GM20000 (cell line): ENCODE results near the gene COL13A1.

ENCODE experiments used
- DNase-seq: peaks from one replicate; pipeline ENCODE4 v3.0.0; 2012; ENCODE audit warnings: low spot score
- TF ChIP-seq, protein P1 (sequence below): IDR thresholded peaks from 2 replicates; pipeline ENCODE4 v1.5.1; 2012; ENCODE audit warnings: mild to moderate bottlenecking, control low read depth; ENCODE audit errors: extremely low read depth, missing control alignments

COL13A1 gene

GRCh38 chr10:69973678-69974077, 172.0 kb downstream of the COL13A1 start:
- TF ChIP-seq, protein P1, sequence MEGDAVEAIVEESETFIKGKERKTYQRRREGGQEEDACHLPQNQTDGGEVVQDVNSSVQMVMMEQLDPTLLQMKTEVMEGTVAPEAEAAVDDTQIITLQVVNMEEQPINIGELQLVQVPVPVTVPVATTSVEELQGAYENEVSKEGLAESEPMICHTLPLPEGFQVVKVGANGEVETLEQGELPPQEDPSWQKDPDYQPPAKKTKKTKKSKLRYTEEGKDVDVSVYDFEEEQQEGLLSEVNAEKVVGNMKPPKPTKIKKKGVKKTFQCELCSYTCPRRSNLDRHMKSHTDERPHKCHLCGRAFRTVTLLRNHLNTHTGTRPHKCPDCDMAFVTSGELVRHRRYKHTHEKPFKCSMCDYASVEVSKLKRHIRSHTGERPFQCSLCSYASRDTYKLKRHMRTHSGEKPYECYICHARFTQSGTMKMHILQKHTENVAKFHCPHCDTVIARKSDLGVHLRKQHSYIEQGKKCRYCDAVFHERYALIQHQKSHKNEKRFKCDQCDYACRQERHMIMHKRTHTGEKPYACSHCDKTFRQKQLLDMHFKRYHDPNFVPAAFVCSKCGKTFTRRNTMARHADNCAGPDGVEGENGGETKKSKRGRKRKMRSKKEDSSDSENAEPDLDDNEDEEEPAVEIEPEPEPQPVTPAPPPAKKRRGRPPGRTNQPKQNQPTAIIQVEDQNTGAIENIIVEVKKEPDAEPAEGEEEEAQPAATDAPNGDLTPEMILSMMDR: no peak
- no peak for DNase-seq

- no peak for DNase-seq
- TF ChIP-seq, protein P1: no peak
These were observed 172.9 kb downstream of the COL13A1 start for GRCh38 chr10:69974551-69975155.

GRCh38 chr10:69976795-69977546, 175.3 kb downstream of the COL13A1 start:
- TF ChIP-seq, protein P1: no peak
- DNase-seq: no peak

DNA sequence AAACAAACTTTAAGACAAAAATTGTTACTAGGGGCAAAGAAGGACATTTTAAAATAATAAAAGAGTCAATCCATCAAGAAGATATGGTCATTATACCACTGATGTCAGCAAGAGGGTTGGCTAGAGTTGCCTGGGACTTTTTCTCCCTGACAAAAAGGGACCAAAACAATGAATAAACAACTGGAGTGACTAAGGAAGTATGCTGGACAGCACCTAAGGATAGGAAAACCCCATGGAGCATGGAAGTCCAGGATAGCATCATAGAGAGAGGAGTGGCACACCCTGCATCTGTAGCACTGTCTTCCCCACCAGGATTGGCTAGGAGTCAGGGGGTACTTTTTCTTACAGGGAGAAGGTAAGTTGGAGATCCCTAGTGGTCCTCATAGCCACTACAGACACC, 177.5 kb downstream of the COL13A1 start:
- TF ChIP-seq, protein P1: no peak

GRCh38 chr10:69980672-69981071, 179.0 kb downstream of the COL13A1 start:
- DNase-seq: no peak
- TF ChIP-seq, protein P1: no peak

More for the DNA sequence above, 177.5 kb downstream of the COL13A1 start:
- no peak for DNase-seq

- no peak for DNase-seq
- TF ChIP-seq, protein P1: no peak
These were observed 186.4 kb downstream of the COL13A1 start for GRCh38 chr10:69988094-69988493.

- TF ChIP-seq, protein P1: no peak
- no peak for DNase-seq
These were observed 189.4 kb downstream of the COL13A1 start for GRCh38 chr10:69991151-69991550.
